OCI-LY7 (cell line): ENCODE data around the gene TMEM253. TPM values are rescaled to one million over a fixed set of nuclear protein-coding genes. Genes with fewer than 3 reads are reported as not detected.

Source experiments
- BruUV-seq: library from RNA; stranded (reverse); fragments of 400-500 nt; replicated peaks from 2 replicates; lab custom pipeline; 2021; lab: Mats Ljungman, UMichigan
- CTCF ChIA-PET: fragments of 300-600 bp; sonication (Branson Sonifier 250); formaldehyde crosslinking; loops from one replicate; lab custom pipeline; 2022; ENCODE audit warnings: antibody characterized with exemption; ENCODE audit not compliant: unreplicated experiment; lab: Charles Lee
- POLR2A ChIA-PET: fragments of 300-600 bp; sonication (Branson Sonifier 250); formaldehyde crosslinking; loops from one replicate; lab custom pipeline; 2022; ENCODE audit warnings: antibody characterized with exemption; lab: Charles Lee
- DNase-seq: peaks from one replicate; pipeline ENCODE4 v3.0.0-alpha.2; 2015; ENCODE audit warnings: low spot score
- H2AFZ ChIP-seq: fragments of 200-600 bp; sonication (generic), shearing (Covaris generic); 2 replicates; pipeline ENCODE4 v1.6.1; 2014; ENCODE audit warnings: mild to moderate bottlenecking, antibody characterized with exemption, low read length, moderate library complexity
- H3K27ac ChIP-seq: fragments of 200-600 bp; sonication (generic); 2 replicates; pipeline ENCODE4 v1.5.1; 2014; ENCODE audit warnings: mixed run types, low read depth, mild to moderate bottlenecking, moderate library complexity, low read length, inconsistent platforms; ENCODE audit not compliant: poor library complexity, severe bottlenecking
- H3K36me3 ChIP-seq: fragments of 200-600 bp; sonication (generic); 2 replicates; pipeline ENCODE4 v1.6.1; 2014; ENCODE audit warnings: mild to moderate bottlenecking, antibody characterized with exemption, low read length, moderate library complexity, mixed read lengths; ENCODE audit not compliant: insufficient read depth
- H3K4me1 ChIP-seq: fragments of 200-600 bp; sonication (generic); 2 replicates; pipeline ENCODE4 v1.5.1; 2014; ENCODE audit warnings: mild to moderate bottlenecking, low read length; ENCODE audit not compliant: insufficient read depth, poor library complexity, severe bottlenecking
- H3K4me2 ChIP-seq: fragments of 200-600 bp; sonication (generic); 2 replicates; pipeline ENCODE4 v1.6.1; 2014; ENCODE audit warnings: mild to moderate bottlenecking, low read length
- H3K4me3 ChIP-seq: fragments of 200-600 bp; sonication (generic); 2 replicates; pipeline ENCODE4 v1.5.1; 2014; ENCODE audit warnings: mild to moderate bottlenecking, low read depth, low read length; ENCODE audit not compliant: poor library complexity, severe bottlenecking
- H3K79me2 ChIP-seq: fragments of 200-600 bp; sonication (generic); 2 replicates; pipeline ENCODE4 v1.6.1; 2016; ENCODE audit warnings: low read depth, mild to moderate bottlenecking, low read length, moderate library complexity, mixed read lengths; ENCODE audit not compliant: insufficient read depth
- H3K9me2 ChIP-seq: fragments of 200-600 bp; sonication (generic); 2 replicates; pipeline ENCODE4 v1.6.1; 2016; ENCODE audit warnings: mild to moderate bottlenecking, low read length, mixed read lengths; ENCODE audit not compliant: insufficient read depth
- H3K9me3 ChIP-seq: fragments of 200-600 bp; sonication (generic); 2 replicates; pipeline ENCODE4 v1.6.1; 2014; ENCODE audit warnings: mild to moderate bottlenecking, mixed run types, low read length, mixed read lengths
- H4K20me1 ChIP-seq: fragments of 200-600 bp; sonication (generic); 2 replicates; pipeline ENCODE4 v1.6.1; 2014; ENCODE audit warnings: mild to moderate bottlenecking, antibody characterized with exemption, low read length, moderate library complexity, mixed read lengths; ENCODE audit not compliant: insufficient read depth
- CTCF ChIP-seq: fragments of 200-600 bp; sonication (generic); conservative IDR thresholded peaks from 2 replicates; pipeline ENCODE4 v1.5.1; 2014; ENCODE audit warnings: mild to moderate bottlenecking, antibody characterized with exemption, low read length, moderate library complexity, mixed read lengths
- EZH2phosphoT487 ChIP-seq: fragments of 200-600 bp; sonication (generic); IDR thresholded peaks from 2 replicates; pipeline ENCODE4 v1.6.1; 2018; ENCODE audit warnings: low read depth, borderline replicate concordance, mild to moderate bottlenecking, mixed run types, antibody characterized with exemption, low read length, moderate library complexity, mixed read lengths
- intact Hi-C: fragments of 100-400 bp; cut with micrococcal nuclease; formaldehyde crosslinking; loops from one replicate; pipeline ENCODE4 v1.10.0; 2022; ENCODE audit not compliant: unreplicated experiment
- total RNA-seq, 2 experiments: library from RNA; depleted of rRNA in 1 of 2; stranded (reverse); fragments of >200 nt in 1 of 2; shearing (Covaris generic) in 1 of 2; gene quantifications; 2 replicates each; pipeline ENCODE4 v1.2.3, GENCODE V29; 2014 to 2022

The TMEM253 gene
- total RNA-seq, 2 experiments from 2014 or later, result 0.88 TPM; not detected in 1

DNA sequence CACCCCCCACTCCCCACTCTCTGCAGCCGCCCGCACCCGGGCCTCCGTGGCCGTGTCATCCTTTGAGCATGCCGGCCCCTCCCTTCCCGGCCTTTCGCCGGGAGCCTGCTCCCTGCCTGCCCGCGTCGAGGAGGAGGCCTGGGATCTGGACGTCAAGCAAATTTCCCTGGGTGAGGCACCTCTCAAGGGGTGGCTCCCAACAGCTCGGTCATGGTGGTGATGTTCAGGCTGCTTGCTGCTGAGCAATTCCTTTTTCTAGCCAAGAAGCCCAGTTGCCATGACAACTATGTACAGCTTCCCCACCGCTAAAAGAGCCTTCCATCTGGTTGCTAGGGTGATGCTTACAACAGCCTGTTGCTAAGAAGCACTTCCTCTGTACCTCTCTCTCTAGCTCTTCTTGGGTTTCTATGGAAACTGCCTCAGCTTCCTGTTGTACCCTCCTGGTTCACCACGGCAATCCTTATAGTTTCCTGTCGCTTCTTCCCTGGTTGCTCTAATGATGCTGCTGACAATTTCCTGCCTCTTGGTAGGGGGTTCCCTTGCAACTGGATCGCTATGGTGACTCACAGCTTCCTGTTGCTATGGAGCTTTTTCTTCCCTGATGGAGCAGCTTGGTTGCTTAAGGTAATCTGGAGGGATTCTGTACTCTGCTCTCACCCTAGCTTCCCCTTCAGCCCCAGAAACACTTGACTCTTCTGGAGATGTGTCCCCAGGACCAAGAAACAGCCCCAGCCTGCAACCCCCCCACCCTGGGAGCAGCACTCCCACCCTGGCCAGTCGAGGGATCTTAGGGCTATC, 13.4 kb upstream of the TMEM253 start:
- ChIA-PET POLR2A (interaction anchor here (0.6 to 1.3 kb wide), 4 partner anchors 16 to 126 kb away, joined by 3 to 9 read pairs (median 5); partner anchors contain the start of gene ARHGEF40), CTCF (interaction anchor here (0.6 to 0.9 kb wide), 2 partner anchors 15 to 16 kb away, joined by 3 to 7 read pairs; no protein-coding TSS in a partner anchor)
- Histone ChIP-seq H3K4me1 (peaks cover 11% of the 10 kb centered on the region), H4K20me1 (no peaks in the 10 kb centered on the region), H3K27ac (no peak overlapping the region), H3K4me3 (no peak overlapping the region), H3K79me2 (no peaks in the 10 kb centered on the region), H2AFZ (no peak overlapping the region), H3K9me2 (no peaks in the 10 kb centered on the region), H3K36me3 (no peaks in the 10 kb centered on the region), H3K4me2 (peak overlapping the region; percentile 23), H3K9me3 (no peaks in the 10 kb centered on the region)
- intact Hi-C loops, result loop anchor here (2.0 kb wide), 1 partner anchor 17 kb away; the partner anchor contains the start of gene ARHGEF40
- no peak for TF ChIP-seq CTCF
- TF ChIP-seq EZH2phosphoT487, result no peak
- DNase-seq, result peak; percentile 77
- no TSS peak for BruUV-seq

GRCh38 chr14:21088687-21089086, 12.2 kb upstream of the TMEM253 start:
- BruUV-seq, result no TSS peak
- POLR2A ChIA-PET, result interaction anchor here (1.6 kb wide), 1 partner anchor 17 kb away, joined by 6 read pairs; no protein-coding TSS in a partner anchor
- intact Hi-C loops, result no loop called here

More at GRCh38 chr14:21088687-21089086, 12.2 kb upstream of the TMEM253 start:
- Histone ChIP-seq H4K20me1 (no peaks in the 10 kb centered on the region), H2AFZ (no peak overlapping the region), H3K4me3 (no peak overlapping the region), H3K4me2 (no peak overlapping the region), H3K79me2 (no peaks in the 10 kb centered on the region), H3K9me2 (no peaks in the 10 kb centered on the region), H3K27ac (no peak overlapping the region), H3K36me3 (no peaks in the 10 kb centered on the region), H3K4me1 (peaks cover 16% of the 10 kb centered on the region), H3K9me3 (no peaks in the 10 kb centered on the region)
- no peak for DNase-seq
- CTCF ChIA-PET, result no interaction called here
- TF ChIP-seq EZH2phosphoT487 (no peak), CTCF (no peak)
